Skeletal muscle tissue (tissue), 4 donors: ENCODE results near the gene BIVM. TPM values are rescaled to one million over a fixed set of nuclear protein-coding genes. Genes with fewer than 3 reads are reported as not detected.

Source experiments
- H3K27ac ChIP-seq: one replicate; pipeline ENCODE4 v1.7.0; 2013; ENCODE audit warnings: mild to moderate bottlenecking, low read depth, low read length, inconsistent platforms
- H3K27me3 ChIP-seq, 3 donors: one replicate each; pipeline ENCODE4 v1.7.0; 2013; ENCODE audit warnings: low read length in 3 of 3; ENCODE audit not compliant: control insufficient read depth in 3 of 3, insufficient read depth in 3 of 3
- H3K36me3 ChIP-seq, 3 donors: one replicate each; pipeline ENCODE4 v1.7.0; 2013; ENCODE audit warnings: low read length in 3 of 3; ENCODE audit not compliant: control insufficient read depth in 3 of 3, insufficient read depth in 3 of 3
- H3K4me1 ChIP-seq, 3 donors: one replicate each; pipeline ENCODE4 v1.7.0; 2013; ENCODE audit warnings: low read length in 3 of 3, mild to moderate bottlenecking in 3 of 3; ENCODE audit not compliant: control insufficient read depth in 3 of 3, insufficient read depth in 3 of 3
- H3K4me3 ChIP-seq, 3 donors: one replicate each; pipeline ENCODE4 v1.7.0; 2013; ENCODE audit warnings: low read length in 3 of 3
- H3K9ac ChIP-seq, 3 donors: one replicate each; pipeline ENCODE4 v1.7.0; 2013; ENCODE audit warnings: low read length in 3 of 3, mild to moderate bottlenecking in 3 of 3, moderate library complexity in 2 of 3, low read depth in 1 of 3
- H3K9me3 ChIP-seq, 3 donors: one replicate each; pipeline ENCODE4 v1.7.0; 2013; ENCODE audit warnings: low read length in 3 of 3; ENCODE audit not compliant: control insufficient read depth in 3 of 3
- total RNA-seq: library from RNA; depleted of rRNA; stranded (reverse); fragments of >200 nt; gene quantifications from one replicate; pipeline ENCODE4 v1.2.3, GENCODE V29; 2014
- donor health status: Osteomylitis.

The BIVM gene
- total RNA-seq, result 28.2 TPM

- Histone ChIP-seq H3K4me3 (peak within 1 kb of the TSS; percentile 90 to 98 (median 90)), H3K27ac (peak within 1 kb of the TSS; percentile 72), H3K9me3 (no peaks in the 10 kb centered on the region), H3K9ac (peak within 1 kb of the TSS; percentile 75 to 92 (median 88)), H3K36me3 (no peaks in the 10 kb centered on the region), H3K4me1 (peaks cover 16 to 20% (median 18%) of the 10 kb centered on the region in 3 donors), H3K27me3 (no peaks in the 10 kb centered on the region)
Measured at GRCh38 chr13:102798581-102799425, at the start of gene BIVM, which contains the start of gene POGLUT2. BIVM (plus strand) TSS chr13:102799119; CDS start chr13:102807268, 8,149 bp downstream. POGLUT2 (minus strand) TSS chr13:102798976; CDS start chr13:102798670, 306 bp downstream.

DNA sequence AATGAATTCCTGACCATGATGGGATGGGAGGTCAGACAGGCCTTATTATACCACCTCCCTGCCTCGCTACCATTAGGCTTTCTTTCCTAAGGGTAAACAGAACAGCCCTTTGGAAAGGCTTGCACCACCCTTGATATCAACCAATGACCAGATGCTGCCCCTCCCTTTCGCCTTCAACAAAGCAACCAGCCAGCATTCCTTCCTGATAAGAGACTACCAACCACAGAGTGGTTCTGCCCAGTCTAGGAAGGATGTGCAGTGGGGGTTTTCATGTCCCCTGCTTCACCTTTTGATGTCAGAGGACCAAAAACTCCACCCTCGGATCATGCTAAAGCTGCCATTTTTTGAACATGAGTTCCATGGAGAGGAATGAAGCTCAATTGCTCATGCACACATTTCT, 47.0 kb upstream of the BIVM start:
- no peaks in the 10 kb centered on the region for H3K27me3 ChIP-seq
- no peaks in the 10 kb centered on the region for H3K36me3 ChIP-seq
- H3K9ac ChIP-seq, result no peak overlapping the region
- no peak overlapping the region for H3K4me3 ChIP-seq
- no peaks in the 10 kb centered on the region for H3K9me3 ChIP-seq
- H3K4me1 ChIP-seq, result no peaks in the 10 kb centered on the region
- H3K27ac ChIP-seq, result no peak overlapping the region

DNA sequence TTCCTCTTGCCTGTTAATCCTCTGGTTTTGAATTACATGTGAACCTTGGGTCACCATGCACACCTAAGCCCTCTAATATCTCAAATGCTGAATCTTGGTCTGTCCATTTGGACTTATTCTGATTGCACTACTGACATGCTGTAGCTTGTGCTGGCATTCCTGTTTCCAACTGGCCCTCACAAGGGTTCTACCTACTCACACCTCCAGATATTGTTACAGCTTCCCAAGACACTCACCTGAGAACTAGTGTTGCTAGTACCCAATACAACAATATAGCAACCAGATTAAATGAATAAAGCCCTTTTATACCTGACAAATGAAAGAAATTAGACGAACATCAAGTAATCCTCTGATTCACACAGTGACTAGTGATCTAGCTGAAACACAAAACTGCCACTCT, 41.9 kb upstream of the BIVM start:
- Histone ChIP-seq H3K36me3 (no peaks in the 10 kb centered on the region), H3K4me3 (no peak overlapping the region), H3K9ac (no peak overlapping the region), H3K27me3 (no peaks in the 10 kb centered on the region), H3K4me1 (no peaks in the 10 kb centered on the region), H3K9me3 (no peaks in the 10 kb centered on the region), H3K27ac (no peak overlapping the region)

GRCh38 chr13:102758842-102759241, 40.1 kb upstream of the BIVM start:
- H3K36me3 ChIP-seq, result no peaks in the 10 kb centered on the region
- H3K9me3 ChIP-seq, result no peaks in the 10 kb centered on the region
- H3K27me3 ChIP-seq, result no peaks in the 10 kb centered on the region
- H3K4me3 ChIP-seq, result no peak overlapping the region
- H3K9ac ChIP-seq, result no peak overlapping the region
- H3K27ac ChIP-seq, result no peak overlapping the region
- H3K4me1 ChIP-seq, result no peaks in the 10 kb centered on the region

GRCh38 chr13:102761071-102761470, 37.8 kb upstream of the BIVM start:
- no peaks in the 10 kb centered on the region for H3K4me1 ChIP-seq
- no peaks in the 10 kb centered on the region for H3K27me3 ChIP-seq

GRCh38 chr13:102763741-102764140, 35.2 kb upstream of the BIVM start:
- Histone ChIP-seq H3K9ac (no peak overlapping the region), H3K9me3 (no peaks in the 10 kb centered on the region), H3K4me3 (no peak overlapping the region), H3K27me3 (no peaks in the 10 kb centered on the region), H3K36me3 (peaks cover 0 to 7% (median 5%) of the 10 kb centered on the region in 3 donors), H3K4me1 (no peaks in the 10 kb centered on the region), H3K27ac (no peak overlapping the region)

More at GRCh38 chr13:102761071-102761470, 37.8 kb upstream of the BIVM start:
- Histone ChIP-seq H3K4me3 (no peak overlapping the region), H3K9ac (no peak overlapping the region), H3K9me3 (no peaks in the 10 kb centered on the region), H3K36me3 (peaks cover 0 to 5% (median 0%) of the 10 kb centered on the region in 3 donors), H3K27ac (no peak overlapping the region)

DNA sequence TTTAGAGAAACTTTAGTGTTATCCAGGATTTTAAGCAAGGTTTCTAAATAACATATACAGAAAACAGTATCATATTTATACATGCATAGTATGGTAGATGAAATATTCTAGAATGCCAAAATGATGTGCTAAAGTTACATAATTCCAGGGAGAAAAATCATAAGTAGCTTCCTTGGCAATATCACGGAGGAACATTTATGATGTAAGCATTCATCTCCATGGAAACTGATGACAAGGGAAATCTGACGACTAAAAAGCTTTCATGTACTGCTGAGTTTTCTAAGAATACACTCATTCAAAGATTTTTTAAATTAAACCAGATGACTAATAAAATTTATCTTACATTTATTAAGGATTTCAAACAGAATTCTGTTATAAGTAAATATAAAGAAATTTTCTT, 30.0 kb upstream of the BIVM start:
- Histone ChIP-seq H3K36me3 (peaks cover 0 to 7% (median 5%) of the 10 kb centered on the region in 3 donors), H3K9ac (no peak overlapping the region), H3K4me1 (peaks cover under 1 to 16% (median 2%) of the 10 kb centered on the region in 3 donors), H3K27ac (no peak overlapping the region), H3K4me3 (no peak overlapping the region), H3K27me3 (no peaks in the 10 kb centered on the region), H3K9me3 (no peaks in the 10 kb centered on the region)

GRCh38 chr13:102769679-102770078, 29.2 kb upstream of the BIVM start:
- no peak overlapping the region for H3K4me3 ChIP-seq
- H3K4me1 ChIP-seq, result peaks cover 5 to 20% (median 6%) of the 10 kb centered on the region in 3 donors
- peaks cover 0 to 7% (median 5%) of the 10 kb centered on the region in 3 donors for H3K36me3 ChIP-seq
- no peaks in the 10 kb centered on the region for H3K9me3 ChIP-seq
- no peak overlapping the region for H3K27ac ChIP-seq
- H3K9ac ChIP-seq, result no peak overlapping the region
- H3K27me3 ChIP-seq, result no peaks in the 10 kb centered on the region

GRCh38 chr13:102770435-102770834, 28.5 kb upstream of the BIVM start:
- H3K27ac ChIP-seq, result no peak overlapping the region

DNA sequence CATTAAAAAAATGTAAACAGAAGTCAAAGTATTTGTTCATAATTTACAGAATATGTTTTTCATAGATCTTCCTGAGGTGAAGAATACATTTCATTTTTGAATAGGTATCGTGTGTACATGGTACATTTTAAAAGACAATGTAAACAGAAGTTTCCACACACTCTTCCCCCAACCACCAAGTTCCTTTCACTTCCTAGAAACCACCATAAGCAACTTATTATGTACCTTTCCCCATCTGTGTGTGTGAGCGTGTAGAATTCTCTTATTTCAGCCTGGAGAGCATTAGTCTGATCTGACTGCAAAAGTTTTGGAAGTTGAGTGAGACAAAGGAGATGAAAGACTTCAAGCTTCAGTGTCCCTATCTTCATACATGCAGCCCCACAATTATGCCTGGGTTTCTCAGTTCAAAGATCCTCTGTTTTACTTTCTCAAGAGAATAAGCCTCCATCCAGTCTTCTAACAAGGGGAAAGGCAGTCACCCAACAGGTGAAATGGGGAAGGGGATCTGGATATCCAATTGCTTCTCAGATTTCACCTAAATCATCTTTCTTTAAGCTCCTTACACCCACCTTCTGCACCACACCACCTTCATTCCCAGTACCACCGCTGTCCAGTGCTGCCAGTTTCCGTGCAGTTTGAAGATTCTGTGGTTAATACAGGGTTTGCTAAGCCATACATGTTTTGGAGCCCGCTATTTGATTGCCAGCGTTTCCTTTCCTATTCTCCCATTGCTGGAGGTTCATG, 27.4 kb upstream of the BIVM start:
- Histone ChIP-seq H3K9ac (no peak overlapping the region), H3K36me3 (peaks cover 0 to 5% (median 0%) of the 10 kb centered on the region in 3 donors), H3K9me3 (no peaks in the 10 kb centered on the region), H3K4me3 (no peak overlapping the region), H3K27me3 (no peaks in the 10 kb centered on the region), H3K27ac (no peak overlapping the region), H3K4me1 (peaks cover 5 to 20% (median 6%) of the 10 kb centered on the region in 3 donors)

More at GRCh38 chr13:102770435-102770834, 28.5 kb upstream of the BIVM start:
- H3K4me3 ChIP-seq, result no peak overlapping the region
- H3K4me1 ChIP-seq, result peaks cover 5 to 20% (median 6%) of the 10 kb centered on the region in 3 donors
- no peak overlapping the region for H3K9ac ChIP-seq
- H3K9me3 ChIP-seq, result no peaks in the 10 kb centered on the region
- peaks cover 0 to 7% (median 3%) of the 10 kb centered on the region in 3 donors for H3K36me3 ChIP-seq
- H3K27me3 ChIP-seq, result no peaks in the 10 kb centered on the region
